Mesenchymal stem cell (in vitro differentiated cells and primary cell): ENCODE data around the gene CAPN5.

ENCODE experiments used
- DNase-seq: peaks from one replicate; pipeline ENCODE4 v3.0.0-alpha.2; 2013
- H2AFZ ChIP-seq: one replicate; pipeline ENCODE4 v1.6.1; 2013; ENCODE audit warnings: low read depth, mild to moderate bottlenecking, control low read depth, inconsistent platforms, low read length, moderate library complexity
- H2AK5ac ChIP-seq: 2 replicates; pipeline ENCODE4 v1.6.1; 2013; ENCODE audit warnings: low read length, moderate library complexity, mild to moderate bottlenecking, inconsistent platforms; ENCODE audit not compliant: severe bottlenecking
- H2BK120ac ChIP-seq: one replicate; pipeline ENCODE4 v1.6.1; 2013; ENCODE audit warnings: low read depth, mild to moderate bottlenecking, inconsistent platforms, low read length, moderate library complexity
- H2BK12ac ChIP-seq, 2 experiments: one replicate each; pipeline ENCODE4 v1.6.1; 2013; ENCODE audit warnings: inconsistent platforms in 2 of 2, low read length in 2 of 2, mild to moderate bottlenecking in 2 of 2, moderate library complexity in 2 of 2, control low read depth in 1 of 2
- H2BK15ac ChIP-seq: one replicate; pipeline ENCODE4 v1.6.1; 2013; ENCODE audit warnings: mild to moderate bottlenecking, low read depth, inconsistent platforms; ENCODE audit not compliant: poor library complexity, severe bottlenecking
- H2BK5ac ChIP-seq: 2 replicates; pipeline ENCODE4 v1.6.1; 2013; ENCODE audit warnings: low read depth, mild to moderate bottlenecking, low read length, control low read depth, inconsistent platforms; ENCODE audit not compliant: poor library complexity, severe bottlenecking
- H3K14ac ChIP-seq, 2 experiments: one replicate each; pipeline ENCODE4 v1.6.1; 2013; ENCODE audit warnings: inconsistent platforms in 2 of 2, low read length in 2 of 2, control low read depth in 1 of 2, mild to moderate bottlenecking in 1 of 2, moderate library complexity in 1 of 2
- H3K18ac ChIP-seq, 2 experiments: one replicate each; pipeline ENCODE4 v1.6.1; 2013; ENCODE audit warnings: inconsistent platforms in 2 of 2, low read length in 2 of 2, control low read depth in 1 of 2, low read depth in 1 of 2, mild to moderate bottlenecking in 1 of 2
- H3K23ac ChIP-seq, 2 experiments: one replicate each; pipeline ENCODE4 v1.6.1; 2013; ENCODE audit warnings: inconsistent platforms in 2 of 2, low read length in 2 of 2, mild to moderate bottlenecking in 2 of 2, moderate library complexity in 2 of 2, control low read depth in 1 of 2
- H3K27ac ChIP-seq: 2 replicates; pipeline ENCODE4 v1.5.1; 2013; ENCODE audit warnings: mild to moderate bottlenecking, moderate library complexity, low read length, control low read depth, inconsistent platforms; ENCODE audit not compliant: poor library complexity, severe bottlenecking
- H3K27me3 ChIP-seq, 2 experiments: 2 replicates each; pipeline versions ENCODE4 v1.6.1 to v1.7.0; 2013; ENCODE audit warnings: low read length in 2 of 2, mild to moderate bottlenecking in 2 of 2, moderate library complexity in 2 of 2, control low read depth in 1 of 2, inconsistent platforms in 1 of 2; ENCODE audit not compliant: control insufficient read depth in 1 of 2, insufficient read depth in 1 of 2
- H3K36me3 ChIP-seq, 2 experiments: 2 replicates each; pipeline versions ENCODE4 v1.6.1 to v1.7.0; 2013; ENCODE audit warnings: low read length in 2 of 2, control low read depth in 1 of 2, inconsistent platforms in 1 of 2, low read depth in 1 of 2, mild to moderate bottlenecking in 1 of 2; ENCODE audit not compliant: insufficient read depth in 2 of 2, control insufficient read depth in 1 of 2
- H3K4ac ChIP-seq, 2 experiments: one replicate each; pipeline ENCODE4 v1.6.1; 2013; ENCODE audit warnings: inconsistent platforms in 2 of 2, low read length in 2 of 2, mild to moderate bottlenecking in 2 of 2, moderate library complexity in 2 of 2, control low read depth in 1 of 2, low read depth in 1 of 2
- H3K4me1 ChIP-seq: 2 replicates; pipeline ENCODE4 v1.6.1; 2013; ENCODE audit warnings: low read depth, low read length, control low read depth; ENCODE audit not compliant: control insufficient read depth, insufficient read depth
- H3K4me2 ChIP-seq: 2 replicates; pipeline ENCODE4 v1.6.1; 2013; ENCODE audit warnings: low read length, mild to moderate bottlenecking, inconsistent platforms; ENCODE audit not compliant: poor library complexity, severe bottlenecking
- H3K4me3 ChIP-seq, 2 experiments: 2 replicates each; pipeline versions ENCODE4 v1.5.1 to v1.7.0; 2013; ENCODE audit warnings: low read length in 2 of 2, mild to moderate bottlenecking in 2 of 2, control low read depth in 1 of 2, low read depth in 1 of 2; ENCODE audit not compliant: insufficient read depth in 1 of 2
- H3K79me1 ChIP-seq: replicated peaks from 2 replicates; pipeline ENCODE4 v1.6.1; 2013; ENCODE audit warnings: mild to moderate bottlenecking, control low read depth, low read length, inconsistent platforms; ENCODE audit not compliant: poor library complexity, severe bottlenecking
- H3K9ac ChIP-seq: 2 replicates; pipeline ENCODE4 v1.7.0; 2013; ENCODE audit warnings: mild to moderate bottlenecking, low read length, moderate library complexity
- H3K9me3 ChIP-seq: 2 replicates; pipeline ENCODE4 v1.7.0; 2013; ENCODE audit warnings: mild to moderate bottlenecking, low read length; ENCODE audit not compliant: control insufficient read depth
- H4K8ac ChIP-seq: one replicate; pipeline ENCODE4 v1.6.1; 2013; ENCODE audit warnings: inconsistent platforms, mild to moderate bottlenecking, low read length, moderate library complexity
- H4K91ac ChIP-seq: one replicate; pipeline ENCODE4 v1.6.1; 2013; ENCODE audit warnings: mild to moderate bottlenecking, low read length, inconsistent platforms
- WGBS: methylation state at CpG from one replicate; pipeline ENCODE4 v1.1.7; 2013; ENCODE audit warnings: mixed read lengths; 5-methylcytosine and 5-hydroxymethylcytosine counted together

CAPN5 gene

GRCh38 chr11:77052518-77052917, 14.3 kb upstream of the CAPN5 start:
- Histone ChIP-seq H3K27ac (no peak overlapping the region), H3K4me3 (no peak overlapping the region), H3K4me2 (no peak overlapping the region), H3K18ac (no peak overlapping the region), H3K27me3 (no peaks in the 10 kb centered on the region), H2AFZ (no peak overlapping the region), H2BK120ac (no peak overlapping the region), H2BK15ac (no peak overlapping the region), H3K4ac (no peak overlapping the region), H3K9me3 (peaks cover 10% of the 10 kb centered on the region), H2BK5ac (no peak overlapping the region), H4K91ac (no peak overlapping the region), H3K9ac (no peak overlapping the region), H3K23ac (no peak overlapping the region), H3K4me1 (peaks cover 2% of the 10 kb centered on the region), H4K8ac (no peak overlapping the region), H2BK12ac (no peak overlapping the region), H2AK5ac (no peak overlapping the region), H3K14ac (no peak overlapping the region), H3K79me1 (no peaks in the 10 kb centered on the region), H3K36me3 (no peaks in the 10 kb centered on the region)
- DNase-seq, result no peak
- WGBS, result 79% methylated on average over 7 of the region's 7 CpGs

GRCh38 chr11:77053217-77054015, 13.4 kb upstream of the CAPN5 start:
- Histone ChIP-seq H3K27ac (no peak overlapping the region), H3K4me1 (peaks cover 2% of the 10 kb centered on the region), H3K4me2 (no peak overlapping the region), H2BK120ac (no peak overlapping the region), H3K36me3 (no peaks in the 10 kb centered on the region), H3K14ac (no peak overlapping the region), H2AK5ac (no peak overlapping the region), H2BK5ac (no peak overlapping the region), H3K4me3 (no peak overlapping the region), H3K9me3 (peaks cover 10% of the 10 kb centered on the region), H3K9ac (no peak overlapping the region), H3K18ac (no peak overlapping the region), H2BK15ac (peak overlapping the region; percentile 57), H3K4ac (no peak overlapping the region), H3K79me1 (no peaks in the 10 kb centered on the region), H3K23ac (no peak overlapping the region), H2BK12ac (no peak overlapping the region), H4K91ac (no peak overlapping the region), H4K8ac (no peak overlapping the region), H3K27me3 (no peaks in the 10 kb centered on the region), H2AFZ (no peak overlapping the region)
- WGBS, result 84% methylated on average over 14 of the region's 14 CpGs
- no peak for DNase-seq

- Histone ChIP-seq H3K4me1 (peaks cover 2% of the 10 kb centered on the region), H3K27me3 (no peaks in the 10 kb centered on the region), H2AK5ac (no peak overlapping the region), H2BK5ac (no peak overlapping the region), H3K4me3 (no peak overlapping the region), H3K18ac (no peak overlapping the region), H3K36me3 (no peaks in the 10 kb centered on the region), H3K9ac (no peak overlapping the region), H4K91ac (no peak overlapping the region), H3K14ac (no peak overlapping the region), H3K4me2 (no peak overlapping the region), H3K4ac (no peak overlapping the region), H3K9me3 (peaks cover 10% of the 10 kb centered on the region), H3K79me1 (no peaks in the 10 kb centered on the region), H3K27ac (no peak overlapping the region), H4K8ac (no peak overlapping the region), H2AFZ (no peak overlapping the region), H2BK120ac (no peak overlapping the region), H2BK12ac (no peak overlapping the region), H2BK15ac (no peak overlapping the region), H3K23ac (no peak overlapping the region)
- no peak for DNase-seq
- 50% methylated on average over 1 of the region's 1 CpG for WGBS
These were observed 12.7 kb upstream of the CAPN5 start for GRCh38 chr11:77054084-77054483.

GRCh38 chr11:77055101-77055561, 11.6 kb upstream of the CAPN5 start:
- Histone ChIP-seq H2AFZ (no peak overlapping the region), H3K4me2 (no peak overlapping the region), H3K79me1 (no peaks in the 10 kb centered on the region), H3K36me3 (no peaks in the 10 kb centered on the region), H2BK120ac (no peak overlapping the region), H3K9me3 (peaks cover 10% of the 10 kb centered on the region), H3K4me3 (no peak overlapping the region), H3K27me3 (no peaks in the 10 kb centered on the region), H2BK12ac (no peak overlapping the region), H4K91ac (no peak overlapping the region), H2BK15ac (no peak overlapping the region), H2AK5ac (no peak overlapping the region), H3K9ac (no peak overlapping the region), H2BK5ac (no peak overlapping the region), H3K23ac (no peak overlapping the region), H3K4me1 (peaks cover 2% of the 10 kb centered on the region), H3K27ac (no peak overlapping the region), H3K4ac (no peak overlapping the region), H4K8ac (no peak overlapping the region), H3K18ac (no peak overlapping the region), H3K14ac (no peak overlapping the region)
- WGBS, result 89% methylated on average over 2 of the region's 2 CpGs
- no peak for DNase-seq
